H7 (cell line): ENCODE measurements around the gene CFAP97. TPM values are rescaled to one million over a fixed set of nuclear protein-coding genes. Genes with fewer than 3 reads are reported as not detected.
"Not testable (repeated sequence)": the region's sequence is repeated elsewhere in the genome, so short reads cannot be mapped to it uniquely, and the experiment has no call there.

Experiments used
- DNase-seq: peaks from one replicate; pipeline ENCODE4 v3.0.0; 2012
- H3K27me3 ChIP-seq: 2 replicates; pipeline ENCODE4 v1.6.0; 2011; ENCODE audit warnings: mild to moderate bottlenecking, low read length; ENCODE audit not compliant: control insufficient read depth, insufficient read depth
- H3K36me3 ChIP-seq: replicated peaks from 2 replicates; pipeline ENCODE4 v1.5.1; 2011; ENCODE audit warnings: low read length; ENCODE audit not compliant: control insufficient read depth, insufficient read depth
- H3K4me3 ChIP-seq: 2 replicates; pipeline ENCODE4 v1.5.1; 2011; ENCODE audit warnings: low read depth, mild to moderate bottlenecking, control low read depth, low read length, moderate library complexity; ENCODE audit not compliant: insufficient read depth
- total RNA-seq: library from RNA; depleted of rRNA; stranded (reverse); fragments of >200 nt; shearing (Covaris generic); gene quantifications from 2 replicates; pipeline ENCODE4 v1.2.3, GENCODE V29; 2014; rRNA removed

Gene CFAP97
- total RNA-seq, 1 experiment from 2014 or later, result 24.0 TPM

- no peak for DNase-seq
- Histone ChIP-seq H3K27me3 (peaks cover 12% of the 10 kb centered on the region), H3K4me3 (no peak overlapping the region), H3K36me3 (no peaks in the 10 kb centered on the region)
Measured at GRCh38 chr4:185122681-185123345, 81.0 kb downstream of the CFAP97 start.

- no peak for DNase-seq
- Histone ChIP-seq H3K4me3 (no peak overlapping the region), H3K36me3 (no peaks in the 10 kb centered on the region), H3K27me3 (no peaks in the 10 kb centered on the region)
Measured at GRCh38 chr4:185120631-185120946, 83.2 kb downstream of the CFAP97 start.

GRCh38 chr4:185119927-185120630 lies 83.7 kb downstream of the CFAP97 start:
- no peak for DNase-seq
- no peaks in the 10 kb centered on the region for H3K27me3 ChIP-seq
- H3K36me3 ChIP-seq, result no peaks in the 10 kb centered on the region
- H3K4me3 ChIP-seq, result no peak overlapping the region

- H3K27me3 ChIP-seq, DNase-seq, H3K4me3 ChIP-seq, H3K36me3 ChIP-seq: not testable (repeated sequence)
Measured at GRCh38 chr4:185119467-185119866, 84.3 kb downstream of the CFAP97 start.

- no peaks in the 10 kb centered on the region for H3K27me3 ChIP-seq
- no peak overlapping the region for H3K4me3 ChIP-seq
- H3K36me3 ChIP-seq, result no peaks in the 10 kb centered on the region
- DNase-seq, result no peak
Measured at GRCh38 chr4:185118876-185119275, 84.9 kb downstream of the CFAP97 start.

GRCh38 chr4:185117300-185117934 lies 86.4 kb downstream of the CFAP97 start:
- DNase-seq, result no peak
- Histone ChIP-seq H3K36me3 (no peaks in the 10 kb centered on the region), H3K4me3 (no peak overlapping the region), H3K27me3 (no peaks in the 10 kb centered on the region)

- Histone ChIP-seq H3K36me3 (no peaks in the 10 kb centered on the region), H3K27me3 (no peaks in the 10 kb centered on the region), H3K4me3 (no peak overlapping the region)
- peak; percentile 77 for DNase-seq
Measured at GRCh38 chr4:185115827-185116232, 88.0 kb downstream of the CFAP97 start.

GRCh38 chr4:185113340-185113739 lies 90.5 kb downstream of the CFAP97 start:
- Histone ChIP-seq H3K27me3 (no peaks in the 10 kb centered on the region), H3K36me3 (no peaks in the 10 kb centered on the region), H3K4me3 (no peak overlapping the region)
- DNase-seq, result no peak

- Histone ChIP-seq H3K4me3 (no peak overlapping the region), H3K36me3 (no peaks in the 10 kb centered on the region), H3K27me3 (no peaks in the 10 kb centered on the region)
- DNase-seq, result no peak
Measured at GRCh38 chr4:185112104-185112503, 91.7 kb downstream of the CFAP97 start.

- no peak for DNase-seq
- Histone ChIP-seq H3K36me3 (no peaks in the 10 kb centered on the region), H3K4me3 (no peak overlapping the region), H3K27me3 (no peaks in the 10 kb centered on the region)
Measured at GRCh38 chr4:185110375-185110823, 93.4 kb downstream of the CFAP97 start.

GRCh38 chr4:185109736-185110135 lies 94.1 kb downstream of the CFAP97 start:
- Histone ChIP-seq H3K4me3 (no peak overlapping the region), H3K36me3 (no peaks in the 10 kb centered on the region), H3K27me3 (no peaks in the 10 kb centered on the region)
- no peak for DNase-seq

Other genes starting within 250 kb of the CFAP97 start
- 0.96 TPM in 1 of 2 replicates, not detected in the other for gene HELT, start 185.5 kb downstream of the CFAP97 start, total RNA-seq
- gene SLC25A4, start 60.7 kb downstream of the CFAP97 start, total RNA-seq, result 24.6 and 32.8 TPM in 2 replicates
- gene SNX25, start 5.6 kb upstream of the CFAP97 start, total RNA-seq, result 17.2 and 22.5 TPM in 2 replicates
- 0.21 and 0.26 TPM in 2 replicates for gene LRP2BP, start 191.9 kb upstream of the CFAP97 start, total RNA-seq
- gene ANKRD37, start 192.8 kb upstream of the CFAP97 start, total RNA-seq, result 0.24 and 2.5 TPM in 2 replicates
- gene UFSP2, start 222.0 kb upstream of the CFAP97 start, total RNA-seq, result 26.1 and 31.8 TPM in 2 replicates